Measurements from ENCODE around the gene FITM2.

Gene FITM2

DNA sequence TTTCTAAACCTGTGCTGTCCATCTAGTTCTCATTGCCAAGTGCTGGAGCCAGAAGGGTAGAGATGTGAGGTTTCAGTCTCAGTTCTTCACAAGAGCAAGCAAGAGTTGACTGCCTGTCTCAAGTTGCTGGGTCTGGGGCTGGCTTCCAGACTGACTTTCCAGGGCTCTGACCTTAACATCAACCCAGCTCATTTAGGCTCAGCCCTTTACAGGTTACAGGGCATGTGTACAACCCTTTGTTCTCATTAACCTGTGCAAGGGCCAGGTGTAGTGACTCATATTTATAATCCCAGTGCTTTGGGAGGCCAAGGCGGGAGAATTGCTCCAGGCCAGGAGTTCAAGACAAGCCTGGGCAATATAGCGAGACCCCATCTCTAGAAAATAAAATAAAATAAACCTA, 30.6 kb downstream of the FITM2 start:
- DNase-seq (ENCODE audit: low read depth) = no peak

DNA sequence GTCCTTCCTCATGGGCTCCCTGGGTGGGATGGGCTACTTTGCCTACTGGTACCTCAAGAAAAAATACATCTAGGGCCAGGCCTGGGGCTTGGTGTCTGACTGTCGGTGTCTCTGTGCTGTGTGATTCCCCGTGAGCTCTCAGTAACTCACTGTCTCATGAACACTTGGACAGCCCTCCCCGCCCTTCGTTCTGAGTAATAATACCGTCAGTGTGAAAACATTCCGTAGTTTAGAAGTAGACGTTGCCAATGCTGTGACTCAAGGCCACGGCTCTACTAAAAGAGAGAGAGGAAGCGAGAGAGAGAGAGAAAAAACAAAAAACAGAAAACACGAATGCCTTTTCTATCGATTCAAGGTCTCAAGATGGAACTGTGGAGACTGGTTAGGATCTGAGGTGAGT, 31.8 kb downstream of the FITM2 start:
- peak; percentile 98 for DNase-seq (ENCODE audit: low read depth)

DNA sequence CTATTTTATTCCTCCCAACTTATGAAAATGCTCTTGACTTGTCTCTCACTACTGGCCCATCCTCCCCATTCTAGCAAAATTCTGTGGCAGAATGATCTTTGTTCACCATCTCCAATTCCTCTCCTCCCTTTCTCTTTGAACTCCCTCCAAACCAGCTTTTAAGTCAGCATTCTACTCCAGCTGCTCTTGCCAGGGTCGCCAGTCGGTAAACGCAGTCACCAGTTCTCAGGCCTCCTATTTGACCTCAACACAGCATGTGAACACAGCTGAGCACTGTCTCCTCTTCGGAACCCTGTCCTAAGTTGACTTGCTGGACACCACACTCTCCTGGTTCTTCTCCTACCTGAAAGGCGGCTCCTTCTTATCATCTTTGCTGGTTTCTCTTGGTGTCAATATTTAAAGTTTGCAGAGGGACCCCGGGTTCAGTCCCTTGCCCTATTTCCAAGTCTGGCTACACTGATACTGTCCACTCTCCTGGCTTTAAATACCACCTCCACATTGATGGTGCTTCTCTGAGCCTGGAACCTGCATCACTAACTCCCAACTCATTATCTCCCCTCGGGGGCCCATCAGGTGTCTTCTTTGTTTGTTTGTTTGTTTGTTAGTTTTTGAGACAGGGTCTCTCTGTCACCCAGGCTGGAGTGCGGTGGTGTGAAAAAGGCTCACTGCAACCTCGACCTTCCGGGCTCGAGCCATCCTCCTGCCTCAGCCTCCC, 36.5 kb downstream of the FITM2 start:
- DNase-seq (ENCODE audit: low read depth) = no peak

- DNase-seq (ENCODE audit: low read depth) = no peak
Observed at GRCh38 chr20:44273231-44274215, 37.5 kb downstream of the FITM2 start.

GRCh38 chr20:44271915-44272663, 38.9 kb downstream of the FITM2 start:
- DNase-seq (ENCODE audit: low read depth) = no peak

DNA sequence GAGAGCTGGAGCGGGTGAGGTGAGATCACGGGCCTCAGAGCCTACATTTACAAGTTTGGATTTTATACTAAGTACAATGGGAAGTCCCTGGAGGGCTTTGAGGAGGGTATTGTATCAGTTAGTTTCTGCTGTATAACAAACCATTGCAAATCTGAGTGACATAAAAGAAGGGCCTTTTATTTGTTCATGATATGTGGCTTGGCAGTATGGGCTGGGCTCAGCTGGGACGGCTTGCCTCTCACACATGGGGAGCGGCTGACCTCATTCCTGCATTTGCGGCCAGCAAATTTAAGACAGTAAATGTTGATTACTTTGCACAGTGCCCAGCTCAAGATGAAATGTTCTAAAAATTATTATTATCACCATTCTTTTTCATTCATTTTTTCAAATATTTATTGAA, 42.2 kb downstream of the FITM2 start:
- DNase-seq (ENCODE audit: low read depth) = no peak

GRCh38 chr20:44264287-44264686, 46.7 kb downstream of the FITM2 start:
- peak; percentile 25 for DNase-seq (ENCODE audit: low read depth)

DNA sequence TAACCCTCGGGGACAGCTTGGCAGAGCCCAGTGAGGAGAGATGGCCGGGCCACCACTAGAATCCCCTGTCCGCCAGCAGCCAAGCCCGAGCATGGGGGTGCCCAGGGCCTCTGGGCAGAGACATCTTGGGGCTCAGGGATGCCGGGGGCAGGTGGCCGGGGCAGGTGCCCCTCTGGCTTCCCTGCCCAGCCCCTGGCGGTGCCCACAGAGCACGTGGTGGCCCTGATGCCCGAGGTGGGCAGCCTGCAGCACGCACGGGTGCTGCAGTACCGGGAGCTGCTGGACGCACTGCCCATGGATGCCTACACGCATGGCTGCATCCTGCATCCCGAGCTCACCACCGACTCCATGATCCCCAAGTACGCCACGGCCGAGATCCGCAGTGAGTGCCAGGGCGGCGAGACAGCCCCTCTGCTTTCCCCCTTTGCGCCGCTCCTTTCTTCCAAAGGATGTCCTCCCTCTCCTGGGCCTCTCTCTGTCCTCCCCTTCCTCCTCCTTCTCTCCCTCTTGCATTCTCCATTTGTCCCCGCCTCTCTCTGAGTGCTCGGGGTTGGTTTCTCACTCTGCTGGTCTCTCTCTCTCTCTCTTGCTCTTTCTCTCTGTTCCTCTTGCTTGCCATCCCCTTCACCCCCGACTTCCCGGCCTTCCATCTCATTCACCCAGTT, 52.6 kb downstream of the FITM2 start:
- DNase-seq (ENCODE audit: low read depth) = no peak

- DNase-seq (ENCODE audit: low read depth) = no peak
Observed at GRCh38 chr20:44256961-44257360, 54.0 kb downstream of the FITM2 start.

- no peak for DNase-seq (ENCODE audit: low read depth)
Observed at GRCh38 chr20:44255942-44256341, 55.1 kb downstream of the FITM2 start.

DNA sequence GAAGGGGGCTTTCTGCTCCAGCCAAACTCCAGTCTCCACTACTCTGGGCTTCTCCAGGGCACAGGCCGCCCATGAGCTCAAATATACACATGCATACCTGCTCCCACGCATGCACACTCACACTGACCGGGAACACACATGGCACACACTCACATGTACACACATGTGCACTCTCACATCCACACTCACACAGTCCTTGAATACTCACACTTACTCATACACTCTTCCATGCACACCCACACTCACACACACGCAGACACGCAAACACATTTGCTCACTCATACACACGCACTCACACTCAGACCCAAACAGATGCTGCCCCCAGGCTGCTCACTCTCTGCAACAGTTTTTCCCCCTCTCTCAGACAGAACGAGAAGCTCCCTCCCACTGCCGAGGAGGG, 56.9 kb downstream of the FITM2 start:
- no peak for DNase-seq (ENCODE audit: low read depth)

DNA sequence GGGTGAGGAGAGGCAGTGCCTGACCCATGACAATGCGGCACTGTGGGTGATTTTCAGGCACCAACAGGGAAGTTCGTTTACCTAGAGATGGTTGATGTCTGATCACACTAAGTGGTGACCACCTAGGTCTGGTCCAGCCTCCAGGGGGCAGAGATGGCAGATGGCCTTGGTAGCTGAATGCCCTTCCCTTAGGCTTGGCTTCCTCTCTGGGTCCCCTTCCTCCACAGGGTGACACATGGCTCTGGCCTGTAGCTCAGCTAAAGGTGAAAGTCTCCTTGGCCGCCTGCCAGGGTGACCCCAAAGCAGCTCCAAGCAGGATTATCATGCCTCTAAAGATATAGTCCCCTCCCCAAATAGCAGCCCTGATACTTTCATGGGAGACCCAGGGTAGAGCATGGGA, 57.5 kb downstream of the FITM2 start:
- DNase-seq (ENCODE audit: low read depth) = peak; percentile 24
